Measurements from ENCODE around the gene DLX5.

- TF ChIP-seq POLR2A (IDR thresholded peaks at IDR 0.05), result no peak
- TF ChIP-seq CTCF (IDR thresholded peaks at IDR 0.05), result no peak
Observed at GRCh38 chr7:97018126-97018601, 6.5 kb downstream of the DLX5 start.
